Fibroblast of skin of right biceps (primary cell): ENCODE measurements around the gene DYSF.
A peak's percentile ranks its signal among the peaks of the same experiment; 100 is the strongest.
"Not testable (repeated sequence)": the region's sequence is repeated elsewhere in the genome, so short reads cannot be mapped to it uniquely, and the experiment has no call there.

Experiments used
- DNase-seq: peaks from one replicate; pipeline ENCODE4 v3.0.0-alpha.2; 2013

The DYSF gene

DNA sequence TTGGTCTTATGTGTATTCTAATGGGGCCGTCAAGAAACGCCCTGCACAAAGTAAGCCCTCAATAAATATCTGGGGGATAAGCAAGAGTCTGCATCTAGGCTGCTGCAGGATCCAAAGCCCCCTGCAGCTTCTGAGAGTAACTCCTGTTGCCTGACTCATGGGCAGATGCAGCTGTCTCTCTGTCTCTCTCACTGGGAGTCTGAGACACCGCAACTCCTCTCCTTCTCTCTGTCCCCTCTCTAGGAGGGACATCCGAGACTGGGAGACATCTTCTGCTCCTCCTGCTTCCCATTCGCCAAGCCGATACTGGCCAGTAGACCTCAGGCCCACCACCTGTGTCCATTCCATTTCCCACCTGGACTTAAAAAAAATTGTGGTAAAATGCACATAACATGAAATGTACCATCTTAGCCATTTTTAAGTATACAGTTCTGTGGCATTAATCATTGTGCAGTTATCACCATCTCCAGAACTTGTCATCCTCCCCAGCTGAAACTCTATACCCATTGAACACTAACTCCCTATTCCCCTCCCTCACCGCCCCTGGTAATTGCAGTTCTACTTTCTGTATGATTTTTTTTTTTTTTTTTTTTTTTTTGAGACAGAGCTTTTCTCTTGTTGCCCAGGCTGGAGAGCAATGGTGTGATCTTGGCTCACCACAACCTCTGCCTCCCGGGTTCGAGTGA is 20.1 kb downstream of the DYSF start:
- DNase-seq, result no peak

DNA sequence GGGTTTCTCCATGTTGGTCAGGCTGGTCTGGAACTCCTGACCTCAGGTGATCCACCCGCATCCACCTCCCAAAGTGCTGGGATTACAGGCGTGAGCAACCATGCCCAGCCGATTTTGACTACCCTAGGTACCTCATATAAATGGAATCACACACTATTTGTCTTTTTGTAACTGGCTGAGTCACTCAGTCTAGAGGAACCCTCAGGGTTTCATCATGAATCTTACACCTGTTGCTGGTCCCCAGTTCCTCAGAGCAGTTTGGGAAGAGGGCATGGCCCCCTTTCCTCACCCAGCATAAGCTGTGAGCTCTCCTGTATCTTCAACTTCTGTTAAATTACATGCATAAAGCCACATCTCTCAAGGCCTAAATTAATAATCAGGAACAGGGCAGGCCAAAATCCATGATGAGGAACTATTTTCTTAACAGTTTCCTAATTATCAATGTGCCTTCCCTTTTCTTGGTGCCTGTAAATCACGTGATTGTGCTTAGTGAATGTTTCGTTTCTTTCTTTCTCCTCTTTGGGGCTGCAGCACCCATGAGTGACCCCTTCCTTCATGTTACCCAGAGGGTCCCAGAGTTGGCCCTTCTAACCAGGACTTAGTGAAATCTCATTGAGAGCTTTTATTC is 20.9 kb downstream of the DYSF start:
- no peak for DNase-seq

DNA sequence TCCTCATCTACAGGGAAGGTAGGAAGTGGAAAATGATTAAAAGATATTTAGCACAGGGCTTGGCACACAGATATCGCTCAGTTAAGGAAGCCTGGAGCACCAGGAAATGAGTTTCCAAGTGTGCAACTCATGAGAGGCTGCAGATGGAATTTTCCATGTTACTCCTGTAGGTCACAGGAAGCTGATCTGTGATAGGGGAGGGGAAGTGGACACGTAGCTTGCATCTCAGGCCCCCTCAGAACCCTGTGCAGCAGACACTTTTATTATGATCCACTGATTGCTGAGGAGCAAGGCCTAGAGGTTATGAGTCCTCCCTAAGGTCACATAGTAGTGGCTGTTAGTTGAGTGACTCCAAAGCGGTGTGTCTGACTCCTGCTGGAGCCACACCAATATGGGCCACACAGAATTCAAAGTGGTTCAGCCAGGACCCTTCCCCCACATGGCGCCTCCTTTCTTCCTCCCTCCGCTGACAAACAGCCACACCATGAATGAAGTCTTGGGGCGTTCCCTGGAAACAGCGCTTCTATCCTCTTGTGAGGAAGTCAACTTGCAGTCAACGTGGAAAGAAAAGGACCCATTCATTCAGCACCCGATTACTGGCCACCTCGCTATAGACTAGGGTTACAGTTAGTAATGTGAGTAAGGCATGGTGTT is 21.5 kb downstream of the DYSF start:
- DNase-seq, result no peak

DNA sequence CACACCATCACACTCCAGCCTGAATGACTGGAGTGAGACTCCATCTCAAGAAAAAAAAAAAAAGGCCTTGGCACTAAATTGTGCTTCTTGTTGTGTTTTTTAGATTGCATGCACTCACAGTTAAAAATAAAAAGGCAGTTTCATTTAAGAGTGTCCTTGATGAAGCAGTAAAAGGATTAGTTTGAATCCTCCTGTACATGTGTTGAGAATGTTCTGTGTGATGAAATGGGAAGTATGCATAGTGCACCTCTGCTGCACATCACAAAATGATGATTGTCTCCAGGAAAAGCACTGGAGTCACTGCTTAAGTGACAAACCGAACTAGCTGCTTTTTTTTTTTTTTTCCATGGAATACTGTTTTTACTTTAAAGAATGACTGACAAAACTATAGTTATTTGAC is 23.1 kb downstream of the DYSF start:
- no peak for DNase-seq

DNA sequence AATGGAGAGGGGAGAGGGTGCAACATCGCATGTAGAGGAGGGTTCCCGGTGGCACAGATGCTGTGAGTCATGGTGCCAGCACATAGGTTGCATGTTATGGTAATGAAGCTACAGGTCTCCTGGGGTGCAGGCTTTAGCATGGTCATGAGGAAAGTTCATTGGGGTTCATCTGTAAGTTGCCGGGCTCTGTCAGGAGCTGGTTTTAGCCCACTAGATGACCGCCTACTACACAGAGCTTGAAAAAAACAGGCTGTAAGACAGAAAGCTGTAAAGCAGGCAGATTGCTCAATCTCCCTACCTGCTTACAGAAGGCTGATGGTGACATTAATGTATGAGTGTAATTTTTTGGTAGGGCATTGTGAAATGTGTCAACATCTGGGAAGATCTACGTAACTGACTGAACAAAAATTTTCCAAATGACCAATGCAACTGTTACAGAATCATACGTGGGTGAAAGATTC is 23.9 kb downstream of the DYSF start:
- DNase-seq, result no peak

- no peak for DNase-seq
These were observed 25.4 kb downstream of the DYSF start for GRCh38 chr2:71478806-71479205.

DNA sequence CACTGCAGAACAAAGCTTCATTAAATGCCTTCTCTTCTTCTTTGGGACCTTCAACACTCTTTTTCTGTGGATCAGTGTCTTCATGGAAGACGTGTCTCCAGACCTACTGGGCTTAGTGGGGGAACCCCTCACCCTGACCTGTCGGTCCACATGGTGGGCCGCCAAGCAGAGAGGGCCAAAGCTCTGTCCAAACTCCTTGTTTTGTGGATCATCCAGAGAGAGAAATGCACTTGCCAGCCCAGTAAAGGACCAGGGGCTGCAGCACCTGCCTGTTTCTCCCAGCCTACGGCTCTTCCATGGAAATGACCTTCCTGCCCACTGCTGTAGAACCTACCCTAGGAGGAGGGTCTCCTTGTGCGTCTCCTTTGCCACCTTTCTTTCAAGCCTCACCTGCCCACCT is 25.9 kb downstream of the DYSF start:
- no peak for DNase-seq

- no peak for DNase-seq
These were observed 27.8 kb downstream of the DYSF start for GRCh38 chr2:71481111-71481510.

DNA sequence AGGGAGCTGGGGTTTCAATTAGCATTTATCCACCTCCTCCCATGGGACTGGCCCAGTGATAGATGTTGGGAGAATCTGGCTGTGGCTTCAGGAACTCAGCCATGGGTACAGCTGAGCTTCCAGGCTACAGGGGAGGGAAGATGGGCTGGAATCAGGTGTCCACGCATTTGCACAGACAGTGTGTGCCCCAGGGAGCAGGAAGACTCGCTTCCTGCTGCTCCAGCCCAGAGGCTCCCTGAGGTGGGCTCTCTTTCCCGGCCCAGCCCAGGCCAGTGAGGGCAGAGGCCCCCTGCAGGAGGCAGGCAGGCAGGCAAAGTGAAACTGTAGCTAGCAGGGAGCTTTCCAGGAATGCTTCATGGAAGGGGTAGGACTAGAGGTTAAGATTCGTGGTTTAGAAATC is 28.7 kb downstream of the DYSF start:
- DNase-seq, result no peak

GRCh38 chr2:71483246-71483645 is 29.9 kb downstream of the DYSF start:
- no peak for DNase-seq

- no peak for DNase-seq
These were observed 31.0 kb downstream of the DYSF start for GRCh38 chr2:71484354-71484753.

DNA sequence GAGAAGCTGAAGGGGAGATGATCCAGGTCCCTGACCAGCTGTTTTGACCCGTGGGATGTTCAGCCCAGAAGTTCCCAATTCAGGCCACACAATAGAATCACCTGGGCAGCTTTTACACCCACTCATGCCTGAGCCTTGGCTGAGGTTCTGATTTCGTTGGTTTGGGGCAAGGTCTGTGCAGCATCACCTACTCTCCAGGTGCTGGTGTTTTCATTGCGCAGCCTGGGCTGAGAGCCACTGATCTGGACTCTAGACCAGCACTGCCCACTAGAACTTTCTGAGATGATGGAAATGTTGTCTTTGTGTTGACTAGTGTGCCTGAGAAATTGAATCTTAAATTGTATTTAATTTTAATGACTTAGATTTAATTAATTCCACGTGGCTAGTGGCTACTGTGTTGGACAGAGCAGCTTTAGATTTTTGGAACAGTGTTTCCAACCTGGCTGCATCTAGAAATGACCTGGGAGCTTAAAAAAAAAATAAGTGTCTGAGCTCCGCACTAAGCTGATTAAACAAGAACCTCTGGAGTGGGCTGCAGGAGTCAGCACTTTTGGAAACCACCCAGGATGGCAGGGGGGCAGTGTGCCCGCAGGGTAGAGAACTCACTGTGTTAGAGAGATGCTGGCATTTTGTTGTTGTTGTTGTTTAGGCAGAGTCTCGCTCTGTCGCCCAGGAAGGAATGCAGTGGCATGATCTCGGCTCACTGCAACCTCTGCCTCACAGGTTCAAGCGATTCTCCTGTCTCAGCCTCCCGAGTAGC is 33.7 kb downstream of the DYSF start:
- no peak for DNase-seq

GRCh38 chr2:71491551-71491950 is 38.2 kb downstream of the DYSF start:
- not testable (repeated sequence) for DNase-seq

DNA sequence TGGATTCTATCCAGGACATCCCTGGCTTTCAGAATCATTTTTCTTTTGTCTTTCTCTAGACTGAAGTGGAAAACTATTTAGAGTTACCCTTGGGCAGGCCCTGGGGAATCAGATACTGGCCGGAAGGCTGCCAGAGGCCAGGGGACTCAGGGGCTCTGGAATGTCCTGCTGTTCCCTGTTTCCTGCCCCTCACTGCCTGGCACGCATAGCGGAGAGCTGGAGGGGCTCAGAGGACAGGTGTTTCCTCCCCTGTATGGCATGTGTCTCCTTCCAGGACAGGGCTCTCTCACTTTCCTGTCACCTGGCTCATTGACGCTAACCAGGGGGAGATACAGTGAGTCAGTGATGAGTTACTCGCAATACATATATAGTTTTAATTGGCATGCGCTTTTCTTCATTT is 38.8 kb downstream of the DYSF start:
- no peak for DNase-seq

DNA sequence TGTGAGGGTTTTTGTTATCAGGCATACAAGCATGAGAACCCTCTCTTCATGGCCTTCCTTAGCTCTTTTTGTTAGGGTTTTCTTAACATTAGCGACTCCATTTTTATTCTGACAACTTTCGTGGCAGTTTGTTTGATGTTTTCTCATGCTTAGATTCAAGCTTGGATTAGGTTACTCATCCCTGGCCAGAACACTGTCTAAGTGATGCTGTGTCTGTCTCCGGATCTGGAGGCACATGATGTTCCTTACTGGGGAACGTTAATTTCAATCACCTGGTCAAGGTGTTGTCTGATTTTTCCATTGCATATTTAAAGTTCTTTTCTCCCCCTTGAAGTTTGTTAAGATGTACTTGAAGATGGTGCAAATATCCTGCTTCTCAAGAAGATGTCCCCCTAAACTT is 40.7 kb downstream of the DYSF start:
- no peak for DNase-seq

DNA sequence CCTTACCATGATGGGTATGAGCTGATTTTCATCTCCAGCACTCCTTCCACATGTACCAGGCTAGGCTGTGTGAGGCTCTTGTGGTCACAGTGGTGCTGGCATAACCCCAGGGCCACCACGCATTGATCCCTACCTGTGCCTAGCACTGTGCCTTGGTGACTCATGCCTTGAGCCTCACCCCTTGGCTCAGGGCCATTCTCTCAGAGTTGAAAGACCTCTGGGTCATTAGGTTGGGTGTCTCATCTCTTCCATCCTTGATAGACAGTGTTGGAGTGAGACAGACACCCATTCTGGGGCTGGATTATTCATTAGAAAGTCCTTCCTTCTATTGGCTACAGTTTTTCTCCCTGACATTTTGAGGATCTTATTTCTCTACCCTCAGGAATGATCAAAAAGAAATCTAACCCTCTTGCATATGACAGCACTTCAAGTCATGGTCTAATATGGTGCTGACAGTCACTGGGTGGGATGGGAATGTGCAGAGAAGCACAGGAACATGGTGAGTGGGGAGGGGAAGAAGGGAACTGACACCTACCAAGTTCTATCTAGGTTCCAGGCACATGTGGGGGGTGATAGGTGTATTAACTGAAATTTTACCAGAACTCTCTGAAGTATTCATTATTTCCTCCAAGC is 41.3 kb downstream of the DYSF start:
- no peak for DNase-seq

DNA sequence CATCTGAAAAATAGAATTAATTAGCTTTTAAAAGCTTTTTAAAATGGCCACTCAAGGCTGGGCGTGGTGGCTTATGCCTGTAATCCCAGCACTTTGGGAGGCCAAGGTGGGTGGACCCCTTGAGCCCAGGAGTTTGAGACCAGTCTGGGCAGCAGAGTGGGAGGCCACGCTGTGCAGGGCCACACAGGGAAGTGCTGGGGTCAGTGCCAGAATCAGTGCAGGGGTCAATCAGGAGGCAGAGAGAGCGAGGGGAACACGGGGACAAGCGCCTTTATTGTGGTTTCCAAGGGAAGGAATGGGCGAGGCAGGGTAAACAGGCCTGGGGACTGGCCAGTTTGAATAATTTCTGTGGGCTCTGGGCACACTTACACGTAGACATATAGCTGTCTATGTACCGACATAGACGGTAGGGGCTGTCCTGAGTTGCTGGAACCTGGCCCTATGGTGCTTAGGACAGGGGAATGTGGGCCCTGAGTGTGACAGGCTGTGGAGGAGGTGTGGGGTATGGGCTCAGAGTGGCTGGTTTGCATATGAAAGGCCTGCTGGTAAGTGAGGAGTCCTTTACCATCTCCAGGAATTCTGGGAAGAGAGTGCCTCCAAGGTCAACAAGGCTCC is 42.9 kb downstream of the DYSF start:
- no peak for DNase-seq

GRCh38 chr2:71498261-71498701 is 44.9 kb downstream of the DYSF start:
- peak; percentile 87 for DNase-seq

GRCh38 chr2:71499691-71500090 is 46.3 kb downstream of the DYSF start:
- no peak for DNase-seq

- no peak for DNase-seq
These were observed 47.2 kb downstream of the DYSF start for GRCh38 chr2:71500426-71501079.

DNA sequence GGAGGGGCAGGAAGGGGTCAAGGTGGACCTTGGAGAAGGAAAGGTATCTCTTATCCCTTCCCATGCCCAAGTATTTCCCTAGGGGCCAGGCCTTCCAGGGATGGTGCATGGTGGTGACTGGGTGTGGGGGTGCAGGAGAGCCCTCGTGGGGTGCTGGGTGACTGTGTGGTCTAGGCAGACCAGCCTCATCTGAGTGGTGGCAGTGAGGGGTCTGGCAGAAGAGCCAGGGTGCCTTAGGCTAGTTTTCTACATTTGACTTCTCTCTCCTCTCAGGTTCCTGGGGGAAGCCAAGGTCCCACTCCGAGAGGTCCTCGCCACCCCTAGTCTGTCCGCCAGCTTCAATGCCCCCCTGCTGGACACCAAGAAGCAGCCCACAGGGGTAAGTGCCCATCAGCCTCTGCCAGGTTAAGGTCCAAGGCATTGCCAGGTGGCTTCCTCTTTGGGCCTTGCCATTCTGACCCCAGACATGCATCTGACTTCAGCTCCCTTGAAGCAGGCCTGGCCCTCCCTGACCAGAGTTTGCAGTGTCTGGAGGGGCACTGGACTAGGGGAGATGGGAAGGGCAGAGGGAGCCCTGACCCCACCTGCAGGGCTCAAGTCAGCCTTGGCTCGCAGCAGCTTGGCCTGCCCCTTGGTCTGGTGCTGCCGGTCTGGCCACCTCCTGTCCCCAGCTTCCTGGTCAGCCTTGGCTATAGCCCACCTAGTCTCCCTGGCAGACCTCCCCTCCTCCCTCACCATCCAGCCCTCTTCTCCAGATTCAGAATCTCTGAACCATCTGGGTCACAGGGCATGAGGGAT is 49.8 kb downstream of the DYSF start:
- no peak for DNase-seq
